IPS DF 4.7 (cell line): ENCODE results near the gene CEP192.

Experiments
- DNase-seq: peaks from one replicate; pipeline ENCODE4 v3.0.0-alpha.2; 2013; ENCODE audit warnings: low spot score; ENCODE audit errors: extremely low read depth

The CEP192 gene

DNA sequence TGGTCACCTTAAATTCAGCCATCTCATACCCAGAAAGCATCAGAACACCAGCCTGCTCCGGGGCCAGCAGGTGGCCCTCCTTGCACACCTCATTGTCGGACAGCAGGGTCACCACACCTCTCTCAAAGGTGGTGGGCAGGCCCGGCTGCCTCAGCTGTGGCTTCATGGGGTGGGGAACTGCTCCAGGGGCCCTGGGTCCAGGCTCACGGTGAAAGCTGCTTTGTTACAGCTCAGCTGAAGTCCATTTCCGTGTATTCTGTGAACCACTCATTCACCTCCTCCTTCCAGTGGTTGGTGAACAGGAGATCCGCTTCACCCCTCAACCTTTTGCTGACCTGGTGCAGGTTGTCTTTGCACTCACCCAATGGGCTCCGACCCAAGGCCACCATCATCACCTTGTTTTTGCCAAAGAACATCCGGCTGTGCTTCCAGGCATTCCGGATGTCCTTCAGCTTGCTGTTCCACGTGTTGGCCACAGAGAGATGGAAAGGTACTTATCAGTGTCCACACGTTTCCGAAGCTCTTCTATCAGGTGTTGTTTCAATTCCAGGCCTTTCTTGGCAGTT, 148.8 kb downstream of the CEP192 start:
- no peak for DNase-seq

DNA sequence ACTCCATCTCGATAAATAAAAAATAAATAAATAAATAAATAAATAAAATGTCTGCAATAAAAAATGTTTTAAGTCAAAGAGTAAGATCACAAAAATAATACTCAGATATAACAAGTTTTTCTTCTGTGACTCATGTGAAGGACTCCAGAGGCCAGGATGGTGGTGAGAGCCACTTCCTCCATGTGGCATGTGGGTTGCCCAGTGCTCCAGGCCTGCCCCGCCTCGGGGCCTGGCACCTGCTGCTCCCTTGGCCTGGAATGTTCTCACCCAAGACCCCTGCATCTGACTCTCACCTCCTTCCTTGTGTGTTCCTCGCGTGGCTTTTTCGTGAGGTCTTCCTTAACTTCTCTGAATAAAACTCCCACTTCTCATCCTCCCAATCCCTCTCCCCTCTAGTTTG, 150.0 kb downstream of the CEP192 start:
- DNase-seq, result no peak

- DNase-seq, result no peak
Observed at GRCh38 chr18:13145636-13146190, 154.6 kb downstream of the CEP192 start.

GRCh38 chr18:13147130-13147529, 156.0 kb downstream of the CEP192 start:
- no peak for DNase-seq

- DNase-seq, result no peak
Observed at GRCh38 chr18:13151656-13152055, 160.5 kb downstream of the CEP192 start.

DNA sequence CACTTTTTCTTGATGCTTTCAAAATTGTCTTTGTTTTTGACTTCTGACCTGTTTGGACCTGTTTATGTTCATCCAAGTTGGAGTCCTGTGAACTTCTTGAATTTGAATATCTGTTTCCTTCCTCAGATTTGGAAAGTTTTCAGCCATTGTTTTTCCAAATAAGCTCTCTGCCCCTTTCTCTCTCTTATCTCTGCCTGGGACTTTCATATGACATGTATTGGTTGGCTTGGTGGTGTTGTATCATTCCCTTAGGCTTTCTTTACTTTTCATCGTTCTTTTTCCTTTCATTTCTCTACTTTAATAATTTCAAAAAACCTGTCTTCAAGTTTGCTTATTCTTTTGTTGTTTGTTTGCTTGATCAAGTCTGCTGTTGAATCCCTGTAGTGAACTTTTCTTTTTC, 167.3 kb downstream of the CEP192 start:
- no peak for DNase-seq

GRCh38 chr18:13159579-13159978, 168.4 kb downstream of the CEP192 start:
- peak; percentile 81 for DNase-seq

- DNase-seq, result no peak
Observed at GRCh38 chr18:13161276-13161899, 170.2 kb downstream of the CEP192 start.

GRCh38 chr18:13163167-13163927, 172.2 kb downstream of the CEP192 start:
- DNase-seq, result no peak

- no peak for DNase-seq
Observed at GRCh38 chr18:13164406-13164805, 173.2 kb downstream of the CEP192 start.

- no peak for DNase-seq
Observed at GRCh38 chr18:13165636-13166423, 174.7 kb downstream of the CEP192 start.

- no peak for DNase-seq
Observed at GRCh38 chr18:13173578-13174145, 182.5 kb downstream of the CEP192 start.
